NCI-H446 treated with DMSO at 0.1 percent for 48 hours (cell line): ENCODE results near the gene GNA12.

Experiments
- DNase-seq: peaks from one replicate; lab custom pipeline; 2025; lab: John Stamatoyannopoulos, UW

Gene GNA12, protein sequence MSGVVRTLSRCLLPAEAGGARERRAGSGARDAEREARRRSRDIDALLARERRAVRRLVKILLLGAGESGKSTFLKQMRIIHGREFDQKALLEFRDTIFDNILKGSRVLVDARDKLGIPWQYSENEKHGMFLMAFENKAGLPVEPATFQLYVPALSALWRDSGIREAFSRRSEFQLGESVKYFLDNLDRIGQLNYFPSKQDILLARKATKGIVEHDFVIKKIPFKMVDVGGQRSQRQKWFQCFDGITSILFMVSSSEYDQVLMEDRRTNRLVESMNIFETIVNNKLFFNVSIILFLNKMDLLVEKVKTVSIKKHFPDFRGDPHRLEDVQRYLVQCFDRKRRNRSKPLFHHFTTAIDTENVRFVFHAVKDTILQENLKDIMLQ

DNA sequence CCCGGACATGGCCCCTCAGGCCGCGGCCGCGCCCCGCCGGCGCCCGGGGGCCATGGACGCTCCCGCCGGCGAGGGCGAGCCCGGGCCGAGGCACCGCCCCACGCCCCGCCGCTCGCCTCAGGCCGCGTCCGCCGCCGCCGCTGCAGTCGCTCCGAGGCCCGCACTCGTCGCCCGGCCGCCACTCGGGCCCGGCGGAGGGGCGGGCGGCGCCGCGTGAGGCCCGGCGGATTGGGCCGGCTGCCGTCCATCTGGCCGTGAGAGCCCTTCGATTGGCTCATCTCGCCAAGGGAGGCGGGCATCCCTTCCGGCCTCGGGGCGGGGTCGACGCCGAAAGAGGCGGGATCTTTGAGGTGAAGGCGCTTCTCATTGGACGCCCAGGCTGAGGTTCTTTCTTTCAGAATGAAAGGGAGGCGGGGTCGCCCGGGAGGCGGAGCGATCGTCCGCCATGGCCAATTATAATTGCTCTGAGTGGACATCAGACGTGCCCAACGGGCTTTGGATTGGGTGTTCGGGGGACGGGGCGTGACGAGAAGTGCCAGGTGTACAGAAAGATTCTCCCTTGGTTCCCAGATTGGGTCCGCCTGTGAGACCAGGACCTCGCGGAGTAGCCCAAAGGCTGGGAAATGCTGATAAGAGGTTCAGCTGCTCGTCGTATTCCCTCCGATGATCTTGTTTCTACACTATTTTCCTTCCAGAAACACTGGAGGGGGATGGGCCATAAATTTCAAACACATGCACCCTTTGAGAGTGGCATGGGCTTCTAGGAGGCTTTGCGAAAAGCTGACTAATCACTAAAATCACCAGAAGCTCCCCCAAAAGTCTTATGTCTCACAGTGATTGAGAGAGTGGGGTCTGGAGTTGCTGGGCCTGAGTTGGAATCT is at the start of gene GNA12:
Gene GNA12, minus strand, starts transcription at position 156 of the 881 bp plus-strand sequence. Its CDS starts 147 bp downstream, at position 9.
- peak; percentile 97 for DNase-seq

DNA sequence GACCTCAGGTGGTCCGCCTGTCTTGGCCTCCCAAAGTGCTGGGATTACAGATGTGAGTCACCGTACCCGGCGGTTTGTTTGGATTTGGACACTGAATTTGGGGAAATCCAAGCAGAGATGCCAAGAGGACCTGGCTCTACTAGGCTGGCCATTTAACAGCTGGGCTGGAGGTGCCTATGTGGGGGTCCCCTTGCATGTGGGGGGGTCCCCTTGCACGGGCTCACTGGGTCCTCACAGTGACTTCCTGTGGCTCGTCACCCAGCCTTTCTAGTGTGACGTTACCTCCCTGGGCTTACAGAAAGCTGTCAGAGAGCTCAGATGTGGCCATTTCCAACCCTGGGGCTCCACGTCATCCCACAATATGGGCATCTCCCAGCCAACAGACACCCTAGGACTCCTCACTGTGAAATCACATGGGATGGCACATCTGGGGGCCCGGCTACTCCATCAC is 49.3 kb upstream of the GNA12 start:
- DNase-seq: no peak

DNA sequence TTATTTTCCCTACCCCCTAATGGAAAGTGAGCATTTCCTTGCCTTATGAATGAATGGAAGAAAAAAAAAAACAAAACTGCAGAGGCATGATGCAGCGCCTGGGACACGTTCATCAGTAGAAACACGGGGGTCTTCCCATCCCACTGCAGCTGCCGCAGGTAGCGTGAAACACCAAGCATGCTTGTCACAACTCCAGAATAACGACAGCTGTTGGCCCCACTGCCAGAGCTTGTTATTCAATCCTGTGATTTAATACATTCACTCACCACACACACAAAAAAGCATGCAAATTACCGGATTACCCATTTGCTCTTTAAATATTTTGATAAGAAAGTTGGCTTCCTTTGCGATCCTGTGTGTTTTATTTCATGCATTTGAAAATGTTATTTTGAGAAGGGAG is 48.4 kb upstream of the GNA12 start:
- no peak for DNase-seq

DNA sequence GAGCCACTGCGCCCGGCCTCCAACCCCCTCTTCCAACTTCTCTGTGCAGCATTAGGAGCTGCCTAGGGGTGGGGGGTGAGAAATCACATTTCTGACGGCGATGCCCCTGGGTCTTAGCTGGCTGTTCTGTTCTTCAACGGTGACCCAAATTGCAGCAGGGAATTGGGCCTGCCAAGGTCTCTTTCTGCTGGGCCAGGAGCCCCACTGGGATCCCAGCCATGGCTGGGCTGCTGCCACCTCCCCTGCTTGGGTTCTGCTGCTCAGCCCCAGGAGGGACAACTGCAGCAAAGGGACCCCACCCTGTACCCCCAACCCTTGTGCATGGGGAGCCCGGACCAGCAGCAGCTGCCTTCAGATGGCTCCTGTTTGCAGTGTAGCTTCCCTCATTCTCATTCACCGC is 43.7 kb upstream of the GNA12 start:
- DNase-seq: no peak

DNA sequence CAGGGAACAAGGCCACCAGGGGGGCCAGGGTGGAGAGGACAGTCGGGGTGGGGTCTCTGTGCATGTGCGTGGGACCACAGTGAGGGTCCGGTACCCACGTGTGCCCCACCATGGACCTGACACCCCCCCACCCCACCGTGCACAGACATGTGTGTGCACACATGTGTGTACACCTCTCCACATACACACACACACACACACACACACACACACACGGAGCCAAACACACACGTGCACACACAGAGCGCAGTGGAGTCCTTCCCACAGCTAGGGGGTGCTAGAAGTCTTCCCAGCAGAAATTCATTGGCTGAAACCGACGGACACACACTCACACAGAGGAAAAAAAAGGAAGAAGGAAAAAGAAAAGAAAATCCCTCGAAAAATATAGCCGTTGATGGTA is 42.8 kb upstream of the GNA12 start:
- DNase-seq: peak; percentile 37

DNA sequence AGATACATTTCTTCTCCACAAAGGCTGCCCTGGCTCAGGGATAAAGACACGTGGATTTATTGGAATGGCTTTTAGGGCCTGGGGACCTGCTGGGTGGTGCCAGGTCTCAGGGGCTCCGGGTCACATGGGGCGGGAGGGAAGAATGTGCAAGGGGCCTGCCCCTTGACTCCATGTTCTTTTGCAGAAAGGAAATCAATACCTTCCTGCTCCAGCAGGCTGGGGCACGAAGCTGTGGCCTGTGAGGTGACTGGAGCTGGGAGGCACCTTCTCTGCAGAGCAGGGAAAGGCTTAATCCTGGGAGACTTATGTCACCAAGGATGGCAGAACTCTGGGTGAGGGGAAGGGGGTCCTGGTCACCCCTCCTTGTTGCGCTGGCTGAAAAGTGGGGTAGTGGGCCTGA is 42.3 kb upstream of the GNA12 start:
- DNase-seq: no peak

DNA sequence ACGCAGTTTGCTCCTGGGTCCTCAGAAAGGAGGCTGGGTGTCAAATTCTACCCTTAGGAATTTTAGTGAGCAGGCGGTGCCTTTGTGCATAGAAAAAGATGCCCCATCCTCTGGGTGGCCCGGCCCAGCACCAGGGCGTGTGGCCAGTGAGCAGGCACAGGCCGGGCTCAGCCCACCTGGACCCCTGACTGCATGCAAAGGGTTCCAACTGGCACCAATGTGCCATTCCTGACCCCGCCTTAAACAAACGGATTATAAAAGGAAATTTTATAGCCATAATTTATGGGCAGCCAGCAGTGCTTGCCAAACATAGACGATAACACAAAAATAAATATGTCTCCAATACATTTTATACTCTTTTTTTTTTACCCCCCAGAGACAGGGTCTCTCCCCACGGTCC is 40.1 kb upstream of the GNA12 start:
- no peak for DNase-seq

DNA sequence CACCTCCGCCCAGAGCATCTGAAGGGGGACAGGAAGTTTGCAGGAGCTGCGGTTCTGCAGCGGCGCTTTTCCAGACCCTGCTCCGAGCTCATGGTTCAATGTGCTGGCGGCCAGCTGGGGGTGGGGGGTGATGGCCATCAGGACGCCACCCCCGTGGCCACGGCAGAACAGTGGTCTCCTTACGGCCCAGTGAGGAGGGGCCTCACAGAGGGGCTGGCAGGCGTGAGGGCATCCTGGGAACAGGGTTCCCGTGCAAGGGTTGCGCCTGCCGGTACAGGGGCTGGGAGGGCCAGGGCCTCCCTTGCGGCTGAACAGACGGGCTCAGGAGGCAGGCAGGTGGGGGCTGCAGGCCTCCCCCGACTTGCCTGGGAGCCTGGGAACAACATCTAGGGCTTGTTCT is 39.0 kb upstream of the GNA12 start:
- DNase-seq: no peak

DNA sequence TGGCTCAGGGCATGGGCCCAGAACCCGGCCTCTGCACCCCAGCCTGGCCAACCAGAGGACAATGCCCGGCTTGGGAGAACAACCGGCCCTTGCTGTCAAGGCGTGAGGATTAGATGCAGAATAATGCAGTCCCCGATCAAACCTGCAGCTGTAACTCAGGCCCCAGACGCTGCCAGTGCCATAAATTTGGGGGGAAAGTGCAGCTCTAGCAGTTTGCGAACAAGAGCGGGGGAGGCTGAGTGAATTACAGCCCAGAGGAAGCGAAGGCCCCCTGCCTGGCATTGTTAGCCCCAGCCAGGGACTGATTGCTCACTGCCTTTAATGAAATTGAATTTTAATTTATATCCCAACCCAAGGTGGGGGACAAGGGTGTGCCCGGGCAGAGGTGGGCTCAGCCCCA is 38.0 kb upstream of the GNA12 start:
- DNase-seq: no peak

DNA sequence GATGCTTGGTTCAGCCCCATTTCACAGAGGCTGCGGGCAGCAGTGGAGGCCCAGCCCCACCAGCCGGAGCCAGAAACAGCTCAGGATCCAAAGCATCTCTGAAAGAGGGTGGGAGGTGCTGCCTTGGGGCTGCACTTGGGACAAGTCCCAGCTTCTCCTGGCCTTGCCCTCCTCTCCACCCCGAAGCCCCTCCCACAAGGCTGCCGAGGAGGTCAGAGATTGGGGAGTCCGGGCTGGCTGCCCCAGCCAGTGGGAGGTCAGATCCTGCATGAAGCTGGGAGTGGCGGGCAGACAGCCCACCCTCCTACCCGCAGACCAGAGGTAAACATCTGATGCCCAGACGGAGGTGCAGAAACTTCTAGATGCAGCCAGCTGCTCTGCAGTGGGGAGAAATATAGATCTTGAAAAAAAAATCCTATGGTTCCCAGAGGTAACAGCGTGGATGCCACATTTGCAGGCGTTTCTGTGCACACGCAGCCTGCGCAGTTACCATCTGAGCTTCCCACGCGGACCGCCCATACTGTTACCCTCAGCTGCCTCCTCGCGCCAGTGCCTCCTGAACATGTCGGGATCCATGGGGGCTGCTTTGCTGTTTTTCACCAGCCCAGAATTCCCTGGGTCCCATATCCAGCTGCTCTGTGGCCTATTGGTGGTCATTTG is 36.9 kb upstream of the GNA12 start:
- no peak for DNase-seq

DNA sequence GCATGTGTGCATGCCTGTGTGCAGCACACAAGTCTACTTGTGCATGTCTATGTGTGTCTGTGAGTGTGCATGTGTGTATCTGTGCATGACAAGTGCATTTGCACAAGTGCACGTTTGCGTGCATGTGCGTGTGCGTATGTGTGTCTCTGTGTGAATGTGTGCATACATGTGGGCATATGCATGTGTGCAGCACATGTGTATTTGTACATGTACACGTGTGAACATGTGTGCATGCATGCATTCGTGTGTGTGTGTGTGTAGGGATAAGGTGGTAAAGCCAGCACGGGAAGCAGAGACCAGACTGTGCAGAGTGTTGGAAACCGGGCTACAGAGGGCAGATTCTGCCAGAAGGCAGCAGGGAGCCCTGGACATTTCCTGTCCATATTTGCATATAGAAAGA is 35.9 kb upstream of the GNA12 start:
- no peak for DNase-seq

DNA sequence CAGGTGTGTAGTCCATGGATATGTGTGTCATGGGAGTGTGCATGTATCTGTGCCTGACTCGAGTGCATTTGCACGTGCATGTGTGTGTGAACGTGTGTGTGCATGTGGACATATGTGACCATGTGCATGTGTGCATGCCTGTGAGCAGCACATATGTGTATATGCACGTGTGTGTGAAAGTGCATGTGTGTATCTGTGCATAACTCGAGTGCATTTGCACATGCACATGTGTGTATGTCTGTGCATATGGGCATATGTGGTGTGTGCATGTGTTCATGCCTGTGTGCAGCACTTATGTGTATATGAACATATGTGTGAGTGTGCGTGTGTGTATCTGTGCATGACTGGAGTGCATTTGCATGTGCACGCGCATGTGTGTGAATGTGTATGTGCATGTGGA is 35.2 kb upstream of the GNA12 start:
- no peak for DNase-seq

DNA sequence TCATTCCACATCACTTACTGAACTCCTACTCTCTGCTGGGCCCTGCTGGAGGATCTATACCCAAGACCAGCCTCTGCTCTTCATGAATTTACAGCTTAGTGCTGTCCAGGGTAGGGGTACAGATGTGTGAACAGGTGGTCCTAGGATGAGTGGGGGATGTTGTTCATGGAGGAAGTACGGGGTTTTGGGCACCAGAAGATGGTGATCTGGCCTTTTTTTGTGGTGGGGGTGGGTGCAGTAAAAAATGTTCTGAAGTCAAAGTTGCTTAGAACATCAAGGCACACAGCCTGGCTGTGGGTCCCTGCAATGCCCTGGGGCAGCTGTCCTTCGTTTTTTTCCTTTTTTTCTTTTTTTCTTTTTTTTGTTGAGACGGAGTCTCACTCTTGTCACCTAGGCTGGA is 34.2 kb upstream of the GNA12 start:
- no peak for DNase-seq

DNA sequence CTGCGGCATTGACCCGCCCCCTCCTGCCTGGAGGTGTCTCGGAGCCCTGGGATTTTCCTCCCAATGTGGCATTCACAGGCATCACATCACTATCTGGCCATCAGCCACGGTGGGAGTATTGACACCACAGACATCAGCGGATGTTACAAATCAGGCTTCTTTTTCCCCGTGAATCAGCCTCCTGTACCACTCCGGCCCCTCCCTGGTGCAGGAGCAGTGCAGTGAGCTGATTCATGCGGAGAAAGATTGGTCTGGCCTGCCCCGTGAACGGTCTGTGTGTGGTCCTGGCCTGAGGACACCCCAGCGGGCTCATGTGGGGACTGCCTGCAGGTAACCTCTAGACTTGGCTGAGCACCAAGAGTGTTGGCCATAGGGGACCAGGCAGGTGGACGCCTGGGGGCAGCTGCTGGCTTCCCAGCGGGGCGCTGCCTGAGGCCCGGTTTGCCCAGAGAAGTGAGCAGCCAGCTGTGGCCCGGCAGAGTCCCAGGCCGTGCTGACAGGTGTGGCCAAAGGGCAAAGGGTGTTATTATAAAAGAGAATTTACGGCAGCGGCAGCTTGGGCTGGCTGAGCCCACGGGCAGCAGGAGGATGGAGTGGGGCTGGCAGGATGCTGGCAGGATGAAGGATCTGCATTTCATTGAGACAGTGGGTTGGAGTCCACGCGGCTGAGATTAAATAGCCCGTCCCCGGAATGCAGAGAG is 32.1 kb upstream of the GNA12 start:
- no peak for DNase-seq

DNA sequence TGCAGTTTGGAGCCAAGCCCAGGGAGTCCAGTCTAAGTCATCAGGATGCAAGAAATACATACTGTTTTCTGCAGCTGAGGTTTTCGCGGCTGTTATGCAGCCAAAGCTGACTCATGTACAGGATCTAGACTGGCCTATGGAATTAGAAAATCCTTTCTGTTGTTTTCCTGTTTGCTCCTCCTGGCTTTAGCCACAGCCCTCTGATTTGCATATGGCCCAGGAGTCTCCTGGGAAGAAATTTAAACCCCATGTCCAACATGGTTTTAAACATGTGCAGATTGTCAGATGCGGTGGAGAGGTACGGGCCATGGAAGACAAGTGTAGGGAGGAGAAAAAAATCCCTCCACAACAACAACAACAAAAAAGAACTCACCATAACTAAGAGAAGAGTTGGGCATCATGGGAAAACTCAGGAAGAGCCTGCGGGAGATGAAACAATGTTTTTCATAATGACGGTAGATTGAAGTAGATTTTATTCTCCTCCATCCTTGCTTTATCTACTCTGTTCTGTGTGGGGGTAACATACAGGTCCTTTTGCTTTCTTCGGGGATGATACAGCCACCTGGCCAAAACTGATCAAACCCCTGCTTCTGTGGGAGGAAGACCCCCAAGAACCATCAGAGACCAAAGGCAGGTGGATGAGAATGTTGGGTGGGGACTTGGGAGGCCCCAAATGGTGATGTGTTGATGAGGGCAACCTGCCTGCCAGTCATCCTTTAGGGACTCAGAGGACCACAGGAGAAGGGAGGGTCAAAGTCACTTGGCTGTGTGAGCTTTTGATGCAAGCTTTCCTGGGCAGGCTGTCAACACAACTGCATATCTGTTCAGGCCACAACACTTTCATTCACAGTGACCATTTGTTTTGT is 29.8 kb upstream of the GNA12 start:
- peak; percentile 42 for DNase-seq

DNA sequence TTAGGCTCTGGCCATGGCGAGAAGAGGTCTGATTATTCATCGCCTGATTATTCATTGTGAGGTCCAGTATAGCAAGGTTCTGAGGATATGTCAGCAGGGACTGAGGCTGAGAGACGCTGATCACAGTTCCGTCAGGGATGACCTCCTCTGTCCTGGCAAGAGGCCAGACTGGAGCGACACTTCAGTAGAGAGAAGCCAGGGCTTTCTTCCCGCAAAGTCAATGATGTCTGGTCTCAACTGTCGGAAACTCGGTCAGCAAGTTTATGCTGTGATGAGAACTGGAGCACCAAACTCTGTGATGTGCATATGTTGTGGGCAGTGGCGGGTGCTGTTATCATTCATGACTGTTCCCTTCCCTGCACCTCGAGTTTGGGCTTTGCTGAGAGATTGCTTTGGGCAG is 29.0 kb upstream of the GNA12 start:
- no peak for DNase-seq

DNA sequence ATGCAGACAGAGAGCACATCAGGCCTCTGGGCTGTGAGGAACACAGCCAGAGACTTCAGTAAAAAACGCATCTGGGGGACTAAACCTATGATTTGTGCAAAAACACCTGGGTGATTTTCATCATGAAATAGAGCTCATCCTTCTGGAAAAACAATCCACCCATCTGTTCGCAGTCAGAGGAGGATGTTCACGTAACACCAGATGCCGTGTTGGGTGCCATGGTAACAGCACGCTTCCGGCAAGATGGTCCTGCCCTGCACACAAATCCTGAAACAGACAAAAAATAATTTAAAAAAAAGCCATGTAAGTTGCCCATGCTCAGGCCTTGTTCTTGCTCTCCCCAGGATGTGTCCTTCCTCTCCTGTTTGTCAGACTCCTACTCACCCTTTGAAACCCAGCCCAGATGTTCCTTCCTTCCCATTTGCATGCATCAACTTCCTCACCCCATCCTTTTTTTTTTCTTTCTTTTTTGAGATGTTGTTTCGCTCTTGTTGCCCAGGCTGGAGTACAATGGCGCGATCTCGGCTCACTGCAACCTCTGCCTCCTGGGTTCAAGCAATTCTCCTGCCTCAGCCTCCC is 28.3 kb upstream of the GNA12 start:
- no peak for DNase-seq

DNA sequence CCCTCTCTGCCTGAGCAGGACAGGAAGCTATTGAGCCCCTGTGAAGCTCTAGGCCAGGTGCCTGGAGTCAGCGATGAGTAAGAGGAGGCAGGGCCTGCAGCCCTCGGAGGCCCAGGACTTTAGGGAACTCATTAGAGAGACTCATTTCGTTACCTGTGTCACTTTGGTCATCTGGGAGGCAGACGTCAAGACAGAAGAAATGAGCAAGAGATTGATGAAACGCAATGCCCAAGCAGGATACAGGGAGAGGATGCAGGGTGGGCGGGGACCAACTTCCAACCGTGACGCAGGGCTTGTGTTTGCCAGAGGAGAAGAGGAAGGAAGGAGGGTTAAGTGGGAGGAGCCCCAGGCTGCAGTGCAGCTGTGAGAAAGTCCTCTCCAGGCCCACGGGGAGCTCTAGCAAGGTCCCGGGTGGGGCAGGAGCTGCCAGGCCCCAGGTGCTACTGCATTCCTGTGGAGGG is 26.4 kb upstream of the GNA12 start:
- DNase-seq: no peak

DNA sequence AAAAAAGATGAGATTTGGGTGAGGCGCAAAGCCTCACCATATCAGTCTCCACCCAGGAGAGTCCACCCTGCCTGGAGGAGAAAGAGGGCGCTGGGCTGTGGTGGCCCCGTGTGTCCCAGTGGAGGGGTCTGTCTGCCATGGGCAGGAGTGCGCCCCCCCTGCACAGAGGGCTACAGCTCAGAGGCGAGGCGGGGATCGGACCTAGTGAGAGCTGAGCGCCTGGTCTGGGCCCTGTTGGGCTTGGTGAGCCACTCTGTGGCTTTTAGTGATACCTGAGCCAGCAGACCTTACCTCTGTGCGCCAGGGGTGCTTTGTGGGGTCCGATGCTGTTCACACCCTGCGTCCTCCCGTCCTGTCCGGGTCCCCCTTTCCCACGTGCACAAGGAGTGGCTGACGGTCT is 25.9 kb upstream of the GNA12 start:
- no peak for DNase-seq

DNA sequence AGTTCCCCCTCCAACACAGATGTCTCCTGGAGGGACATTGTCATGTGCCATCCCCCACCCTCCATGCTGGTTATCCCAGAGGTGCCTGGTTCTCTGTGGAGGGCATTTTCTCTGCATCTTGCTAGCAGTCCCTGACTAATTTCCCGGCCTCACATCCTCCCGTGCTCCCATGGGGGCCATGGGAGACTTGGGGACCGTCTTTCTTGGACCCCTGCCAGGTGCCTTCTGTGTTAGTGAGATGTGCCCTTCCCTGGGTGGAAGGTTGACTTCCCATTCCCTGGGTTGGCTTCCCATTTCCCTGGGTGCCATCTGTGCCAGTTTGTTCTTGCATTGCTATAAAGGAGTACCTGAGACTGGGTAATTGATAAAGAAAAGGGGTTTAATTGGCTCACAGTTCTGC is 22.5 kb upstream of the GNA12 start:
- DNase-seq: no peak
